CD8-positive, alpha-beta memory T cell (primary cell): ENCODE measurements around the gene DSP. TPM values are rescaled to one million over a fixed set of nuclear protein-coding genes. Genes with fewer than 3 reads are reported as not detected.

Experiments used
- CTCF ChIA-PET: fragments of 350-600 bp; sonication (Branson Sonifier 250); formaldehyde crosslinking; loops from one replicate; lab custom pipeline; 2021; ENCODE audit warnings: antibody characterized with exemption; lab: Charles Lee
- POLR2A ChIA-PET: fragments of 350-600 bp; sonication (Branson Sonifier 250); formaldehyde crosslinking; loops from one replicate; lab custom pipeline; 2021; ENCODE audit warnings: antibody characterized with exemption; lab: Charles Lee
- DNase-seq, 5 donors: peaks; one replicate each; pipeline versions ENCODE4 v3.0.0 to v3.0.0-alpha.2; 2020 to 2022; ENCODE audit warnings: mixed read lengths in 1 of 5
- H3K27ac ChIP-seq: one replicate; pipeline ENCODE4 v1.7.0; 2013; ENCODE audit warnings: low read depth, mild to moderate bottlenecking, low read length, moderate library complexity
- H3K27me3 ChIP-seq: 2 replicates; pipeline ENCODE4 v1.7.0; 2013; ENCODE audit warnings: low read length, mild to moderate bottlenecking; ENCODE audit not compliant: insufficient read depth, poor library complexity, severe bottlenecking
- H3K36me3 ChIP-seq: 2 replicates; pipeline ENCODE4 v1.7.0; 2013; ENCODE audit warnings: mild to moderate bottlenecking, low read length, moderate library complexity; ENCODE audit not compliant: insufficient read depth
- H3K4me1 ChIP-seq: 2 replicates; pipeline ENCODE4 v1.7.0; 2013; ENCODE audit warnings: mild to moderate bottlenecking, low read length, moderate library complexity; ENCODE audit not compliant: insufficient read depth
- H3K4me3 ChIP-seq: 2 replicates; pipeline ENCODE4 v1.7.0; 2013; ENCODE audit warnings: mild to moderate bottlenecking, low read length
- H3K9me3 ChIP-seq: 2 replicates; pipeline ENCODE4 v1.7.0; 2013; ENCODE audit warnings: mild to moderate bottlenecking, low read length
- H3K27ac Mint-ChIP-seq, 8 donors: one replicate each; pipeline ENCODE4 v1.8.0; 2020 to 2021; ENCODE audit warnings: mixed read lengths in 8 of 8, mild to moderate bottlenecking in 6 of 8, inconsistent platforms in 3 of 8, moderate library complexity in 3 of 8
- H3K27me3 Mint-ChIP-seq, 2 donors: one replicate each; pipeline ENCODE4 v1.8.0; 2020 to 2021; ENCODE audit warnings: mixed read lengths in 2 of 2, mild to moderate bottlenecking in 1 of 2, moderate library complexity in 1 of 2
- H3K36me3 Mint-ChIP-seq, 3 donors: one replicate each; pipeline ENCODE4 v1.8.0; 2020 to 2021; ENCODE audit warnings: mixed read lengths in 3 of 3, inconsistent platforms in 1 of 3, mild to moderate bottlenecking in 1 of 3
- H3K4me1 Mint-ChIP-seq, 3 donors: one replicate each; pipeline ENCODE4 v1.8.0; 2020 to 2021; ENCODE audit warnings: mixed read lengths in 3 of 3, inconsistent platforms in 1 of 3, mild to moderate bottlenecking in 1 of 3
- H3K4me3 Mint-ChIP-seq, 7 donors: one replicate each; pipeline ENCODE4 v1.8.0; 2020 to 2021; ENCODE audit warnings: mixed read lengths in 7 of 7, mild to moderate bottlenecking in 6 of 7, moderate library complexity in 4 of 7, inconsistent platforms in 2 of 7
- H3K9me3 Mint-ChIP-seq, 5 donors: one replicate each; pipeline ENCODE4 v1.8.0; 2020 to 2022; ENCODE audit warnings: mixed read lengths in 5 of 5, mild to moderate bottlenecking in 3 of 5, moderate library complexity in 2 of 5, inconsistent platforms in 1 of 5
- polyA plus RNA-seq: library from polyadenylated mRNA; unstranded; fragments of 300-500 nt; fragmentation: Illumina TruSeq; gene quantifications from one replicate; pipeline ENCODE4 v1.2.3, GENCODE V29; 2021
- total RNA-seq, 2 experiments: library from RNA; stranded (reverse); gene quantifications; one replicate each; pipeline ENCODE4 v1.2.3, GENCODE V29; 2021

Gene DSP
- total and polyA plus RNA-seq, 3 experiments from 2014 or later = 0.04 to 0.08 TPM; not detected in 1

GRCh38 chr6:7526755-7527154 lies 14.7 kb upstream of the DSP start:
- no peaks in the 10 kb centered on the region for H3K4me1 Mint-ChIP-seq
- DNase-seq = no peak
- no peak overlapping the region for H3K27ac ChIP-seq
- no peaks in the 10 kb centered on the region for H3K9me3 ChIP-seq
- POLR2A ChIA-PET = no interaction called here
- peaks cover 9% of the 10 kb centered on the region for H3K27me3 ChIP-seq
- no peak overlapping the region for H3K27ac Mint-ChIP-seq
- H3K27me3 Mint-ChIP-seq = peaks cover 32 to 78% of the 10 kb centered on the region in 2 donors
- H3K4me1 ChIP-seq = no peaks in the 10 kb centered on the region
- no peak overlapping the region for H3K4me3 ChIP-seq
- H3K36me3 Mint-ChIP-seq = no peaks in the 10 kb centered on the region
- no peak overlapping the region for H3K4me3 Mint-ChIP-seq
- CTCF ChIA-PET = no interaction called here
- H3K9me3 Mint-ChIP-seq = no peaks in the 10 kb centered on the region
- no peaks in the 10 kb centered on the region for H3K36me3 ChIP-seq

- H3K27ac ChIP-seq = no peak overlapping the region
- Mint-ChIP-seq H3K4me3 (no peak overlapping the region), H3K27ac (no peak overlapping the region), H3K36me3 (no peaks in the 10 kb centered on the region), H3K4me1 (no peaks in the 10 kb centered on the region), H3K9me3 (no peaks in the 10 kb centered on the region), H3K27me3 (peaks cover 22 to 61% of the 10 kb centered on the region in 2 donors)
- no peaks in the 10 kb centered on the region for H3K36me3 ChIP-seq
- H3K4me1 ChIP-seq = no peaks in the 10 kb centered on the region
- CTCF ChIA-PET = no interaction called here
- no peak overlapping the region for H3K4me3 ChIP-seq
- no peak for DNase-seq
- no peaks in the 10 kb centered on the region for H3K9me3 ChIP-seq
- peaks cover 9% of the 10 kb centered on the region for H3K27me3 ChIP-seq
- POLR2A ChIA-PET = no interaction called here
Observed at GRCh38 chr6:7528565-7528964, 12.9 kb upstream of the DSP start.

- DNase-seq = no peak
- H3K9me3 Mint-ChIP-seq = no peaks in the 10 kb centered on the region
- Histone ChIP-seq H3K4me3 (no peak overlapping the region), H3K27me3 (peaks cover 9% of the 10 kb centered on the region), H3K36me3 (no peaks in the 10 kb centered on the region), H3K9me3 (no peaks in the 10 kb centered on the region), H3K27ac (no peak overlapping the region), H3K4me1 (no peaks in the 10 kb centered on the region)
- H3K4me1 Mint-ChIP-seq = no peaks in the 10 kb centered on the region
- no peaks in the 10 kb centered on the region for H3K36me3 Mint-ChIP-seq
- no peak overlapping the region for H3K27ac Mint-ChIP-seq
- no peak overlapping the region for H3K4me3 Mint-ChIP-seq
- ChIA-PET POLR2A (no interaction called here), CTCF (no interaction called here)
- H3K27me3 Mint-ChIP-seq = peaks cover 23 to 58% of the 10 kb centered on the region in 2 donors
Observed at GRCh38 chr6:7529141-7529540, 12.3 kb upstream of the DSP start.

- Mint-ChIP-seq H3K4me1 (no peaks in the 10 kb centered on the region), H3K36me3 (no peaks in the 10 kb centered on the region), H3K4me3 (no peak overlapping the region), H3K9me3 (no peaks in the 10 kb centered on the region), H3K27ac (no peak overlapping the region), H3K27me3 (peaks cover 27 to 51% of the 10 kb centered on the region in 2 donors)
- ChIA-PET CTCF (no interaction called here), POLR2A (no interaction called here)
- Histone ChIP-seq H3K27me3 (peaks cover 3% of the 10 kb centered on the region), H3K9me3 (no peaks in the 10 kb centered on the region), H3K36me3 (no peaks in the 10 kb centered on the region), H3K4me3 (no peak overlapping the region), H3K4me1 (no peaks in the 10 kb centered on the region), H3K27ac (no peak overlapping the region)
- no peak for DNase-seq
Observed at GRCh38 chr6:7532232-7532631, 9.2 kb upstream of the DSP start.

GRCh38 chr6:7532821-7533220 lies 8.7 kb upstream of the DSP start:
- ChIA-PET POLR2A (no interaction called here), CTCF (no interaction called here)
- no peaks in the 10 kb centered on the region for H3K4me1 ChIP-seq
- no peak for DNase-seq
- H3K9me3 ChIP-seq = no peaks in the 10 kb centered on the region
- Mint-ChIP-seq H3K9me3 (no peaks in the 10 kb centered on the region), H3K4me3 (no peak overlapping the region), H3K4me1 (no peaks in the 10 kb centered on the region), H3K27ac (no peak overlapping the region), H3K36me3 (no peaks in the 10 kb centered on the region), H3K27me3 (peaks cover 31 to 51% of the 10 kb centered on the region in 2 donors)
- no peak overlapping the region for H3K4me3 ChIP-seq
- peaks cover 3% of the 10 kb centered on the region for H3K27me3 ChIP-seq
- no peaks in the 10 kb centered on the region for H3K36me3 ChIP-seq
- H3K27ac ChIP-seq = no peak overlapping the region

GRCh38 chr6:7534192-7534591 lies 7.3 kb upstream of the DSP start:
- POLR2A ChIA-PET = no interaction called here
- CTCF ChIA-PET = no interaction called here
- H3K4me1 Mint-ChIP-seq = no peaks in the 10 kb centered on the region
- H3K9me3 Mint-ChIP-seq = no peaks in the 10 kb centered on the region
- Histone ChIP-seq H3K4me1 (no peaks in the 10 kb centered on the region), H3K27ac (no peak overlapping the region), H3K9me3 (no peaks in the 10 kb centered on the region), H3K4me3 (no peak overlapping the region), H3K36me3 (no peaks in the 10 kb centered on the region), H3K27me3 (no peaks in the 10 kb centered on the region)
- DNase-seq = no peak
- H3K27ac Mint-ChIP-seq = no peak overlapping the region
- no peak overlapping the region for H3K4me3 Mint-ChIP-seq
- H3K36me3 Mint-ChIP-seq = no peaks in the 10 kb centered on the region
- peaks cover 37 to 54% of the 10 kb centered on the region in 2 donors for H3K27me3 Mint-ChIP-seq

- Mint-ChIP-seq H3K9me3 (no peaks in the 10 kb centered on the region), H3K4me1 (peaks cover 0 to 2% (median under 1%) of the 10 kb centered on the region in 3 donors), H3K4me3 (no peak overlapping the region), H3K27ac (no peak overlapping the region), H3K27me3 (peaks cover 37 to 56% of the 10 kb centered on the region in 2 donors), H3K36me3 (no peaks in the 10 kb centered on the region)
- Histone ChIP-seq H3K4me1 (no peaks in the 10 kb centered on the region), H3K36me3 (no peaks in the 10 kb centered on the region), H3K27me3 (peaks cover 11% of the 10 kb centered on the region), H3K27ac (no peak overlapping the region), H3K9me3 (no peaks in the 10 kb centered on the region), H3K4me3 (no peak overlapping the region)
- DNase-seq = no peak
- ChIA-PET POLR2A (no interaction called here), CTCF (no interaction called here)
Observed at GRCh38 chr6:7535498-7535897, 6.0 kb upstream of the DSP start.

GRCh38 chr6:7537565-7538174 lies 3.8 kb upstream of the DSP start:
- peaks cover 6 to 18% (median 9%) of the 10 kb centered on the region in 3 donors for H3K4me1 Mint-ChIP-seq

More at GRCh38 chr6:7537565-7538174, 3.8 kb upstream of the DSP start:
- no peak overlapping the region for H3K4me3 ChIP-seq
- no peaks in the 10 kb centered on the region for H3K9me3 ChIP-seq
- peaks cover 17% of the 10 kb centered on the region for H3K27me3 ChIP-seq
- POLR2A ChIA-PET = no interaction called here
- H3K4me3 Mint-ChIP-seq = no peak overlapping the region
- no peak for DNase-seq
- no peak overlapping the region for H3K27ac Mint-ChIP-seq
- no peaks in the 10 kb centered on the region for H3K36me3 ChIP-seq
- no peaks in the 10 kb centered on the region for H3K4me1 ChIP-seq
- peaks cover 43 to 66% of the 10 kb centered on the region in 2 donors for H3K27me3 Mint-ChIP-seq
- no peaks in the 10 kb centered on the region for H3K9me3 Mint-ChIP-seq
- no peaks in the 10 kb centered on the region for H3K36me3 Mint-ChIP-seq
- CTCF ChIA-PET = interaction anchor here (1.5 kb wide), 1 partner anchor 11 kb away, joined by 3 read pairs; no protein-coding TSS in a partner anchor
- no peak overlapping the region for H3K27ac ChIP-seq
